GM23248 (cell line): ENCODE data around the gene RASGRF1.

ENCODE experiments used
- EZH2 ChIP-seq: fragments of 200-600 bp; sonication (generic); IDR thresholded peaks from 2 replicates; pipeline ENCODE4 v1.6.1; 2018; ENCODE audit warnings: antibody characterized with exemption, mild to moderate bottlenecking; ENCODE audit not compliant: insufficient read depth, poor library complexity, severe bottlenecking
- EZH2phosphoT487 ChIP-seq: fragments of 200-600 bp; sonication (generic); IDR thresholded peaks from 2 replicates; pipeline ENCODE4 v1.6.1; 2018; ENCODE audit warnings: antibody characterized with exemption, moderate library complexity, mild to moderate bottlenecking, low read depth; ENCODE audit not compliant: insufficient read depth

- TF ChIP-seq EZH2 (no peak), EZH2phosphoT487 (no peak)
Measured at GRCh38 chr15:79065361-79065705, 25.2 kb downstream of the RASGRF1 start.
